ENCODE results near the gene FILIP1L.

GRCh38 chr3:99846477-99847160 is 267.7 kb downstream of the FILIP1L start:
- TF ChIP-seq, protein P1, sequence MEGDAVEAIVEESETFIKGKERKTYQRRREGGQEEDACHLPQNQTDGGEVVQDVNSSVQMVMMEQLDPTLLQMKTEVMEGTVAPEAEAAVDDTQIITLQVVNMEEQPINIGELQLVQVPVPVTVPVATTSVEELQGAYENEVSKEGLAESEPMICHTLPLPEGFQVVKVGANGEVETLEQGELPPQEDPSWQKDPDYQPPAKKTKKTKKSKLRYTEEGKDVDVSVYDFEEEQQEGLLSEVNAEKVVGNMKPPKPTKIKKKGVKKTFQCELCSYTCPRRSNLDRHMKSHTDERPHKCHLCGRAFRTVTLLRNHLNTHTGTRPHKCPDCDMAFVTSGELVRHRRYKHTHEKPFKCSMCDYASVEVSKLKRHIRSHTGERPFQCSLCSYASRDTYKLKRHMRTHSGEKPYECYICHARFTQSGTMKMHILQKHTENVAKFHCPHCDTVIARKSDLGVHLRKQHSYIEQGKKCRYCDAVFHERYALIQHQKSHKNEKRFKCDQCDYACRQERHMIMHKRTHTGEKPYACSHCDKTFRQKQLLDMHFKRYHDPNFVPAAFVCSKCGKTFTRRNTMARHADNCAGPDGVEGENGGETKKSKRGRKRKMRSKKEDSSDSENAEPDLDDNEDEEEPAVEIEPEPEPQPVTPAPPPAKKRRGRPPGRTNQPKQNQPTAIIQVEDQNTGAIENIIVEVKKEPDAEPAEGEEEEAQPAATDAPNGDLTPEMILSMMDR (conservative IDR thresholded peaks at IDR 0.05): no peak
- TF ChIP-seq ZFX (IDR thresholded peaks at IDR 0.05): no peak
